ENCODE data around the gene ARSB.

ARSB gene

DNA sequence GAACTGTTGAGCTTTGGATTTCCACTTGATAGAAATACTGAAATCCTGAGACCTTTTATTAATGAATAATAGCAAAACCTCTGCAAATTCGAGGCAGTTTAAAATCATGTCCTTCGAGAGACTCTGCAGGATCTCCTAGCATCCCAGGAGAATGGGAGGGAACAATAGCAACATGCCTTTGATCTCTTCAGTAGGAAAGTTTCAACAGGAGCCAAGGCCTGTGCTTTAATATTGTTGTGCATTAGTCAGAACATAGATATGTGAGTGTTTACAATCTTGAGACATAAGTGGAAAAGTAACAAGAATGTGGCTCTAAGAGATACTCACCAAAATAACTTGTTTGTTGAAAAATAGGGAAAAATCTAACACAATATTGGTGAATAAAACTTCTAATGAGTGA lies 253.2 kb downstream of the ARSB start:
- no peaks in the 10 kb centered on the region for H3K9me2 ChIP-seq (replicated peaks; ENCODE audit: control insufficient read depth, low read length)
- H3K27ac ChIP-seq (ENCODE audit: low read depth, low read length): no peak overlapping the region

DNA sequence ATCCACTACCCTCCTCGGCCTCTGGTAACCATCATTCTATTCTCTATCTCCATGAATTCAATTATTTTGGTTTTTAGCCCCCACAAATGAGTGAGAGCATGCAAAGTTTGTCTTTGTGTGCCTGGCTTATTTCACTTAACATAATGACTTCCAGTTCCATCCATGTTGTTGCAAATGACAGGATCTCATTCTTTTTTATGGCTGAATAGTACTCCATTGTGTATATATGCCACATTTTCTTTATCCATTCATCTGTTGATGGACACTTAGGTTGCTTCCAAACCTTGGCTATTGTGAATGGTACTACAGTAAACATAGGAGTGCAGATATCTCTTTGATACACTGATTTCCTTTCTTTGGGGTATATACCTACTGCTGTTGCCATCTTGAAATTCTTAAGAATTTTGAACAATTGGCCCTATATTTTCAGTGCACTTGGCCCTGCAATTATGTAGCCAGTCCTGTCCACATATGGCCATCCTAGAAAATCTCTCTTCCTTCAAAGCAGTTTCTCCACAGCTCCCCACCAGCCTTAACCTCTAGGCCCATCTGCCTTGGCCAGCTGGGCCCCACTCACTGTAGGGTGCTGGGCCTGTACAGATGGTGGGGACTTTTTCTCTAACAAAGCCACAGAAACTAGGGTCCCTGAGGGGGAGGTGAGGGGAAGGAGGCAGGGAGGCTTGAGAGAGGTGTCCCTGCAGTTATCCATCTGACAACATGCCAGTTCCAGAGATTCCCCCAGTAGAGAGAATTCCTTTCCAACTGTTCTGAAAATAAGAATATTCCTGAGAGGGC lies 254.6 kb downstream of the ARSB start:
- Histone ChIP-seq H3K4me3 (ENCODE audit: low read length) (no peak overlapping the region), H3K4me2 (ENCODE audit: low read length) (no peak overlapping the region), H3K9me3 (ENCODE audit: control insufficient read depth, insufficient read depth, low read length) (no peaks in the 10 kb centered on the region), H3K27me3 (ENCODE audit: control insufficient read depth, low read length) (no peaks in the 10 kb centered on the region), H3F3A (ENCODE audit: control insufficient read depth, insufficient read depth) (peaks cover 3% of the 10 kb centered on the region; the same call in 1 of the 2 replicates), H3K9me2 (replicated peaks; ENCODE audit: control insufficient read depth, low read length) (no peaks in the 10 kb centered on the region), H3K79me2 (ENCODE audit: control insufficient read depth, low read length) (no peaks in the 10 kb centered on the region), H3K36me3 (ENCODE audit: control insufficient read depth, low read length) (no peaks in the 10 kb centered on the region), H3K4me1 (ENCODE audit: control insufficient read depth, low read length) (peaks cover 38% of the 10 kb centered on the region), H4K20me1 (ENCODE audit: control insufficient read depth, insufficient read depth, low read depth, low read length) (no peaks in the 10 kb centered on the region), H3K27ac (ENCODE audit: low read depth, low read length) (no peak overlapping the region)
- TF ChIP-seq, protein P1, sequence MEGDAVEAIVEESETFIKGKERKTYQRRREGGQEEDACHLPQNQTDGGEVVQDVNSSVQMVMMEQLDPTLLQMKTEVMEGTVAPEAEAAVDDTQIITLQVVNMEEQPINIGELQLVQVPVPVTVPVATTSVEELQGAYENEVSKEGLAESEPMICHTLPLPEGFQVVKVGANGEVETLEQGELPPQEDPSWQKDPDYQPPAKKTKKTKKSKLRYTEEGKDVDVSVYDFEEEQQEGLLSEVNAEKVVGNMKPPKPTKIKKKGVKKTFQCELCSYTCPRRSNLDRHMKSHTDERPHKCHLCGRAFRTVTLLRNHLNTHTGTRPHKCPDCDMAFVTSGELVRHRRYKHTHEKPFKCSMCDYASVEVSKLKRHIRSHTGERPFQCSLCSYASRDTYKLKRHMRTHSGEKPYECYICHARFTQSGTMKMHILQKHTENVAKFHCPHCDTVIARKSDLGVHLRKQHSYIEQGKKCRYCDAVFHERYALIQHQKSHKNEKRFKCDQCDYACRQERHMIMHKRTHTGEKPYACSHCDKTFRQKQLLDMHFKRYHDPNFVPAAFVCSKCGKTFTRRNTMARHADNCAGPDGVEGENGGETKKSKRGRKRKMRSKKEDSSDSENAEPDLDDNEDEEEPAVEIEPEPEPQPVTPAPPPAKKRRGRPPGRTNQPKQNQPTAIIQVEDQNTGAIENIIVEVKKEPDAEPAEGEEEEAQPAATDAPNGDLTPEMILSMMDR (IDR thresholded peaks at IDR 0.05; ENCODE audit: low read depth, low read length, poor library complexity, severe bottlenecking): no peak

More for the DNA sequence above, 253.2 kb downstream of the ARSB start:
- TF ChIP-seq, protein P1 (IDR thresholded peaks at IDR 0.05; ENCODE audit: low read depth, low read length, poor library complexity, severe bottlenecking): no peak
- no peak for TF ChIP-seq EZH2phosphoT487 (IDR thresholded peaks at IDR 0.05; ENCODE audit: borderline replicate concordance, low read length)
- H3K4me2 ChIP-seq (ENCODE audit: low read length): no peak overlapping the region
- no peaks in the 10 kb centered on the region for H3K27me3 ChIP-seq (ENCODE audit: control insufficient read depth, low read length)
- H4K20me1 ChIP-seq (ENCODE audit: control insufficient read depth, insufficient read depth, low read depth, low read length): no peaks in the 10 kb centered on the region
- peaks cover 3% of the 10 kb centered on the region; the same call in 1 of the 2 replicates for H3F3A ChIP-seq (ENCODE audit: control insufficient read depth, insufficient read depth)
- no peak overlapping the region for H3K4me3 ChIP-seq (ENCODE audit: low read length)
- H3K4me1 ChIP-seq (ENCODE audit: control insufficient read depth, low read length): peaks cover 48% of the 10 kb centered on the region
- no peaks in the 10 kb centered on the region for H3K9me3 ChIP-seq (ENCODE audit: control insufficient read depth, insufficient read depth, low read length)
- H3K79me2 ChIP-seq (ENCODE audit: control insufficient read depth, low read length): no peaks in the 10 kb centered on the region
- no peaks in the 10 kb centered on the region for H3K36me3 ChIP-seq (ENCODE audit: control insufficient read depth, low read length)

DNA sequence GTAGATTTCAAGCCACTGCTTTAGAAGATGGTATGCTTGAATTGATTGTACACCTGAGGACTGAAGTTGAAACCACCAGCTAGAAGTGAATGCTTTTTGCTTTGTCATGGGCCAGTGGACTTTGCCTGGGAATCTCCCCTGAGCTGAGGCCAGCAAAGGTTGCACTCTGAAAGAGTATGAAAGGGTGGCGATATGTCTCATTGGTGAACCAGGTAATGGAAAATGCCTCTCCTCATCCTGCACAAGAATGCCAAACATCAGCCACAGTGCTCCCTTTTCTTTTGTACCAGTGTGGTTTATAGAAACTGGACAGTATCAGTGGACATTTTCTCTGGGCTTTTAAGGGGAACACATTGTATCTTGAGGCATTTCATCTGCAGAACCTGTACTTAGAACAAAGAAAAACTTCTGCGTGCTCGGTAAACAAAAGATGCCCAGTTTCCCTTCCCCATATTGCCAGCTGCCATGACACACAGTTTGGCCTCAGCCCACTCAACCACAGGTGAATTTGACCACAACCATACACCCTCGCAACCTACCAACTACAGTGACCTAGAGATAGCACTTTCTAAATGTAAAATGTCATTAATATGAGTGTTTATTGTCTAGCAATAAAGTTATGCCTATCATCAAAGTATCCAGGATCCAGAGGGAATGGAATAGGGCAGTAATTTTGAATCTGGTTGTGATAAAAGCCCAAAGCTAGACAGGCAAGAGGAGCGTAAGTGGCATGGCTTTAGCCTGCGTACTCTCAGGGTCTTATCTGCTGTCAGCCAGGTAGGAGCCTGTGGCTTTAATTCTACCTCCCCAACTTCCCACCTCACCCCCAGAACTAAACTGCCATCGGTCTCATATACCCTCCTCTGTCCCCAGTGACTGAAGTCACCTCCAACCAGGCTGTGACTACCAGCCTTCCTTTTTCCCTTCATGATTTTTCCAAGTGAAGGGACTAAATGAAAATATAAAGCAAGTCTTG lies 257.0 kb downstream of the ARSB start:
- Histone ChIP-seq H3K9me3 (ENCODE audit: control insufficient read depth, insufficient read depth, low read length) (no peaks in the 10 kb centered on the region), H3K9me2 (replicated peaks; ENCODE audit: control insufficient read depth, low read length) (no peaks in the 10 kb centered on the region), H3K27ac (ENCODE audit: low read depth, low read length) (0 out of 2 replicates have a peak overlapping the region, but pooled peaks have one; percentile 16), H4K20me1 (ENCODE audit: control insufficient read depth, insufficient read depth, low read depth, low read length) (no peaks in the 10 kb centered on the region), H3K4me3 (ENCODE audit: low read length) (no peak overlapping the region), H3K79me2 (ENCODE audit: control insufficient read depth, low read length) (no peaks in the 10 kb centered on the region), H3K27me3 (ENCODE audit: control insufficient read depth, low read length) (no peaks in the 10 kb centered on the region), H3K4me2 (ENCODE audit: low read length) (peak overlapping the region; percentile 38), H3K36me3 (ENCODE audit: control insufficient read depth, low read length) (no peaks in the 10 kb centered on the region), H3K4me1 (ENCODE audit: control insufficient read depth, low read length) (peaks cover 41% of the 10 kb centered on the region), H3F3A (ENCODE audit: control insufficient read depth, insufficient read depth) (no peaks in the 10 kb centered on the region)
- no peak for TF ChIP-seq EZH2phosphoT487 (IDR thresholded peaks at IDR 0.05; ENCODE audit: borderline replicate concordance, low read length)
- TF ChIP-seq, protein P1 (IDR thresholded peaks at IDR 0.05; ENCODE audit: low read depth, low read length, poor library complexity, severe bottlenecking): no peak
